ENCODE results near the gene SLF2.
A peak's percentile ranks its signal among the peaks of the same experiment; 100 is the strongest.

SLF2 gene

GRCh38 chr10:100908378-100908777, 4.4 kb upstream of the SLF2 start:
- TF ChIP-seq CTCF (IDR thresholded peaks at IDR 0.05; ENCODE audit: low read length, missing control alignments): no peak
- no peak for DNase-seq (ENCODE audit: low read depth)
- no peak overlapping the region for H3K4me3 ChIP-seq (replicated peaks; ENCODE audit: low read depth, low read length)

GRCh38 chr10:100909501-100910263, 3.1 kb upstream of the SLF2 start:
- H3K4me3 ChIP-seq (replicated peaks; ENCODE audit: low read depth, low read length): no peak overlapping the region
- no peak for TF ChIP-seq CTCF (IDR thresholded peaks at IDR 0.05; ENCODE audit: low read length, missing control alignments)
- peak; percentile 61 for DNase-seq (ENCODE audit: low read depth)

- TF ChIP-seq CTCF (IDR thresholded peaks at IDR 0.05; ENCODE audit: low read length, missing control alignments): no peak
- no peak overlapping the region for H3K4me3 ChIP-seq (replicated peaks; ENCODE audit: low read depth, low read length)
- DNase-seq (ENCODE audit: low read depth): no peak
These were observed 1.3 kb upstream of the SLF2 start for GRCh38 chr10:100911472-100911871.

GRCh38 chr10:100912013-100912604, 654 bp upstream of the SLF2 start:
- peak overlapping the region; percentile 55 for H3K4me3 ChIP-seq (replicated peaks; ENCODE audit: low read depth, low read length)
- no peak for TF ChIP-seq CTCF (IDR thresholded peaks at IDR 0.05; ENCODE audit: low read length, missing control alignments)
- DNase-seq (ENCODE audit: low read depth): peak; percentile 62

- no peak for TF ChIP-seq CTCF (IDR thresholded peaks at IDR 0.05; ENCODE audit: low read length, missing control alignments)
- peak overlapping the region; percentile 95 for H3K4me3 ChIP-seq (replicated peaks; ENCODE audit: low read depth, low read length)
- no peak for DNase-seq (ENCODE audit: low read depth)
These were observed 705 bp downstream of the SLF2 start for GRCh38 chr10:100913470-100913865.

GRCh38 chr10:100917071-100917470, 4.3 kb downstream of the SLF2 start:
- H3K4me3 ChIP-seq (replicated peaks; ENCODE audit: low read depth, low read length): no peak overlapping the region
- no peak for DNase-seq (ENCODE audit: low read depth)
- no peak for TF ChIP-seq CTCF (IDR thresholded peaks at IDR 0.05; ENCODE audit: low read length, missing control alignments)

GRCh38 chr10:100923580-100923979, 10.8 kb downstream of the SLF2 start:
- no peak overlapping the region for H3K4me3 ChIP-seq (replicated peaks; ENCODE audit: low read depth, low read length)
- TF ChIP-seq CTCF (IDR thresholded peaks at IDR 0.05; ENCODE audit: low read length, missing control alignments): no peak
- no peak for DNase-seq (ENCODE audit: low read depth)

Measured in fibroblast of pulmonary artery (primary cell).